Hippocampal formation (tissue), 2 donors: Measurements from ENCODE around the gene DCAKD.
A peak's percentile ranks its signal among the peaks of the same experiment; 100 is the strongest.
"Not testable (repeated sequence)": the region's sequence is repeated elsewhere in the genome, so short reads cannot be mapped to it uniquely, and the experiment has no call there.

Experiments used
- DNase-seq, 2 donors: peaks; one replicate each; lab custom pipeline; 2025; lab: John Stamatoyannopoulos, UW

The DCAKD gene

DNA sequence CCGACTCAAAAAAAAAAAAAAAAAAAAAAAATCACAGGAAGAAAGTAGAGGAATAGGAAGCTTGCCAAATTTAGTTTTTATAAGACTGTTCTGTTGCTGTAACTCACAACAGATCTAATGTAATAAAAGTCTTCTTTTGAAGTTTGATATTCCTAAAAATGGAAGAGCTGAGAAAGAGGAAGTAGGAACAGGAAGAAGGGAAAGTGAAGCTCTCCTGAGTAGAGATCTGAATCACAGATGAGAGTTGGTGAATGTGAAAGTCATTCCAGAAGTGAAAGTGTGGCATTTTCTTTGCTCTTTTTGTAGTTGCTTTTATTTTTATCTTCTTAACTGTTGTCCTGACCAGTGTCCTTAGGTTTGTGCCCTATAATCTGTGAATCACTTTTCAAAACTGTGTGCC, 11.8 kb upstream of the DCAKD start:
- DNase-seq: no peak

DNA sequence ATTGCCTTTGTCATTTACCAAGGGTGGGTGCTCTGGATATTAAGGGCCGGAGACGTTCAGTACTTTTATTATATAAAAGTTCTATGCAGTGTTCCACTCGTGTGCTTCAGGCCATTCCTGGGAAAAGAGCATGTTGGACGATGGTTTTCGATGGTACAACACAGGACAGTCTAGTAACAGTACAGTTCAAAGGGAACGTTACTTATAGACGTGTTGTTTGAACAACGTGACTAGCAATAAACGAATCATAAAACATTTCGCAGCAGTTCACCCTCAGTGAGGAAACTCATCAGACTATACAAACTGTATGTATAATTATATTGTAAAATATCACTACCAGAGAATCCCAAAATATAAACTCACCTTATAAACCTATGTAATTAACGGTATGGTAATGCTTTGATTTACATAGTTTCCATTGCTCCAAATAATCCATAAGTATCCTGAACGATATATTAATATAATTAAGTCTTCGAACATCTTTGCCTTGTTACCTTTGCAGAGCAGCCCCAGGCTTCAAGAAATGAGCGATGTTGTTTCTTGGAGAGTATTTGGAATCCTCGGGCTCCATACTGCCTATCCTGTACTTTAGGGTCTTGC, 10.3 kb upstream of the DCAKD start:
- DNase-seq: no peak

- peak; percentile 97 to 99 for DNase-seq
These were observed 9.6 kb upstream of the DCAKD start, which contains the start of gene NMT1 for GRCh38 chr17:45060797-45061605. Gene NMT1, plus strand, starts transcription at chr17:45061317. Its CDS starts 13 bp downstream, at chr17:45061330.

DNA sequence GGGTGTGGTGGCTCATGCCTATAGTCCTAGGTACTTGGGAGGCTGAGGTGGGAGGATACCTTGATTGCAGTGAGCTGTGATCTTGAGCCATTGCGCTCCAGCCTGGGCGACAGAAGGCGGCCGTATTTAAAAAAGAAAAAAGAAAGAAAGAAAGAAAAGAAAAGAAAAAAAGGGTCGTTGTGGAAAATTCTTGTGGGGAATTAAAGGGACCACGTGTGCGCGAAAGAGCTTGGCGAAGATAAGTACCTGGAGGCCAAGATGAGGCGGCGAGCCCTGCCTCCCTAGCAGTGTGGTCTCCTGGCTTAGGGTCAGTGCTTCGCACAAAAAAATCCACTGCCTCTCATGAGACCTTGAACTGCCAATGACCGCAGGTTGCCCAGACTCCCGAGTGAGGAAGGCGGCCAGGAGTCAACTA, 9.0 kb upstream of the DCAKD start:
- DNase-seq: no peak

DNA sequence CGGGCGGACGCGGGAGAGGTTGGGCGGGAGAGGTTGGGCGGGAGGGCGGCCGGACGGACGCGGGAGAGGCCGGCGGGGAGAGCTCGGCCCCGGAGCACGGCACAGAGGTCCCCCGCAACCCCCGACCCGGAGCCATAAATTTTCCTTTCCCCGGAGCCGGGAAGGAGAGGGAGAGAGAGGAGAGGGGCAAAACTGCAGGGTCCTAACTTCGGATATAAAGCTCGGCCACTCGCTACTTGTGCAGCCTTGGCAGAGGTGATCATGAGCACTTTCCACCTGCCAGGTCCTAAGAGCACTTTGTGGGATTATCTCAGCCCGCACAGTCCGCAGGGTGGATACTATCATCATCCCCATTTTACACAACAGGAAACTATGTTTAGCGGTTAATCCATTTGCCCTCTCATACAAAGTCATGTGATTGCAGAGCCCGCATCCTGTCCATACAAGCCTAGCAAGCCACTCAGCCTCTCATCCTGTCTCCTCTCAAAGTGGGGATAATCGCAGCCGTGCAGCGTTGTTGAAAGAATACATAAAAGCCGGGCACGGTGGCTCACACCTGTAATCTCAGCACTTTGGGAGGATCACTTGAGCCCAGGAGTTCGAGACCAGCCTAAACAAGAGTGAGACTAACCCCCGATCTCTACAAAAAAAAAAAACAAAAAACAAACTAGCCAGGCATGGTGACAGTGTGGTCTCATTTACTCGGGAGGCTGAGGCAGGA, 780 bp upstream of the DCAKD start:
- peak in 1 of 2 donors; percentile 7 for DNase-seq

- not testable (repeated sequence) for DNase-seq
These were observed 254 bp upstream of the DCAKD start for GRCh38 chr17:45051720-45052051.

DNA sequence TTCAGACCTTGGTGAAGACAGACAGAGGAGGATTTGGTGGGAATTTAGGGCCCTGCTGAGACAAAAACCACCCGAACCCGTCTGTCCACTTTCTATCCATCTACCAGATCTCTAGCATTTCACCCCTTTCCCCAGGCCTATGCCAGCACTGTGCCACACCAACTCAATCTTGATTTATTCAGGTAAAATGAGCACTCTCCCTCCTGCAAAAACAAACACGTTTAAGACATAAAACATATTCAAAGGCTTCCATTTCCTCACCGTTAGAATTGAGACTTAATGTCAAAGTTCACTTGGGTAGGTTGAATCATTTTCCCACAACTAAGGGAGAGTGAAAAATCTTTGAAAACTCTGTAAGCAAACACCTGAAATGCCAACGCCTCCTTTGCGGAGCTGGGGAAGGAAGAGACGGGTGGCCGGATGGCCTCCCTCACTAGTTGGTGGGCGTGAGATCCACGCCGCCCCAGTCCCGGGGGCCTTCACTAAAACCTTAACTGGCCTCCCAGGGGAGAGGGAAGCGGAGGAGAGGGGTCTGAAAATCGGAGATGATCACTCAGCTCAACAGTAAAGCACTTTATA, 862 bp downstream of the DCAKD start:
- DNase-seq: no peak

- DNase-seq: no peak
These were observed 2.5 kb downstream of the DCAKD start for GRCh38 chr17:45048795-45049563.

GRCh38 chr17:45046537-45047125, 4.8 kb downstream of the DCAKD start:
- no peak for DNase-seq

DNA sequence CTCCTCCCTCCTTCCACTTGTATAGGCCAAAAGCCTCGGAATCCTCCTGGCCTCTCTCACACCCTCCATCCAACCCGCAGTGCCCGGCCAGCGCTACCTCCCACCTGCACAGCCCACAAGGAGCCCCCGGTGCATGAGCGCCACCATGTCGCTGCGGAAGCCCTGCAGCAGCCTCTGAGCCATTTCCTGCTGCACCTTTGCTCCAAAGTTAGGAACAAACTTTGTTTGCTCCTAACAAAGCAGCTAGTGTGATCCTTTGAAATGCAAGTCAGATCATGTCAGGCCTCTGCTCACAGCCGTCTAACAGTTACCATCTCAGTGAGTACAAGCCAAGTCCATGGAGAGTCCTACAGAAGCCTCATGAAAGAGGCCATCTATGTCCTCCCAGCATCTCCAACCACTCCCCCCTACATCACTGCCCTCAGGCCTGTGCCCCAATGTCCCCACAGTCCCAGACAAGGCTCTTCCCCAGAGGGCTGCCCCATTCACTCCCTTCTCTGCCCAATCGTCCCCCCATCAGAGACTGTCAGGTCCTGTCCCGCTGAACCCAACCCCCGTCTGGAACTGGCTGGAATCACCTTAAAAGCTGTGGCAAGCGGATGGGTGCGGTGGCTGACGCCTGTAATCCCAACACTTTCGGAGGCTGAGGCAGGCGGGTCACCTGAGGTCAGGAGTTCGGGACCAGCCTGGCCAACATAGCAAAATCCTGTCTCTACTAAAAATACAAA, 7.5 kb downstream of the DCAKD start:
- no peak for DNase-seq

DNA sequence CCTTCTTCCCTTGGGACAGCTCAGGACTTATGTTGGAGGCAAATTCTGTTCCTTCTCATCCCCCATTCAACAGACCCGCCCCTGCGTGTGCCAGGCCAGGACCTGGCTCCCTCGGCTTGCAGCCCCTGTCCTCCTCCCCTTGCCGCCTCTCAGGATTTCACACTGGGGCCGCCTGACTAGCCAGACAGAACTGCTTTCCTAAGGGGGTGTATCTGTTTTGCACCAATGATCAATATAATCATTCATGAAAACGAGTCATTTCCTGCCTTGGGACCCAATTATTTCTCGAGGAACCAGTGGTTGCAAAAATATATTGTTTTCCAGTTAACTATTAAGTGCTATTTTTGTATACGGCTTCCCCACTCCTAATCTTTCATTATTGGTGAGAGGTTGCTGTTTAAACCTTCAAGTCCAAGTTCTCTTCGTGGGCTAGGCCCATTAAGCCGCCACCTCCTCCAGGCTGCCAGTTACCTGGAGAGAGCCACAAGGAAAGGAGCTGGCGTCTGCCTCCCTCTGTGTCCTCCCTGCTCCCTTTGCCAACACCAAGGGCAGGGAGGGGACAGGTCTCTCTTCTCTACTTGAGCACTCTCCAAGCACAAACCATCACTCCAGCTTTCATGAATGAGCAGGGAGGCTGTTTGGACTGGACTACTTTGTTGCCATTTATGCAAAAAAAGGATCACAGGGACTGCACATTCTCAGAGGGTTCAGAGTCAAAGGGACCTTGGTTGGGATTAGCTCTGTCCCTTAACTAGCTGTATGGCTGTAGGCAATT, 8.9 kb downstream of the DCAKD start:
- DNase-seq: no peak

GRCh38 chr17:45040459-45040858, 11.0 kb downstream of the DCAKD start:
- DNase-seq: no peak

- DNase-seq: no peak
These were observed 12.5 kb downstream of the DCAKD start for GRCh38 chr17:45038728-45039634.

DNA sequence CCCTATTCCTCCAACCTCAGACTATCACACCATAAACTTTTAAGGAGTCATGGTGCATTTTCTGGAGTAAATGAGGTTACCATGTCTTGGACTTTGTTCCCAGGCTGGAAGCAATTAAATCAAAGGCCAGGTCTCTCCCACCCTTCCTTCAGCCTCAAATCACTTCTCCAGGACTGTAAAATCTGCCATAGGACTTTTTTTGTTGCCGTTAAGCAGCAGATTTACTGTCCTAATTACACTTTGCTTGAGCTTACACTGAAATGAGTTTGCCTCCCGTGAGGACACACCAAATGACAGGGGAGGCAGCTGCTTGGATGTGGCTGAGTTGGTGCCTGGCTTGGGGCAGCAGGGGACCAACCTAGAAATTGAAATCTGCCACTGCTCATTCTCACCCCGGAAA, 14.7 kb downstream of the DCAKD start:
- no peak for DNase-seq

DNA sequence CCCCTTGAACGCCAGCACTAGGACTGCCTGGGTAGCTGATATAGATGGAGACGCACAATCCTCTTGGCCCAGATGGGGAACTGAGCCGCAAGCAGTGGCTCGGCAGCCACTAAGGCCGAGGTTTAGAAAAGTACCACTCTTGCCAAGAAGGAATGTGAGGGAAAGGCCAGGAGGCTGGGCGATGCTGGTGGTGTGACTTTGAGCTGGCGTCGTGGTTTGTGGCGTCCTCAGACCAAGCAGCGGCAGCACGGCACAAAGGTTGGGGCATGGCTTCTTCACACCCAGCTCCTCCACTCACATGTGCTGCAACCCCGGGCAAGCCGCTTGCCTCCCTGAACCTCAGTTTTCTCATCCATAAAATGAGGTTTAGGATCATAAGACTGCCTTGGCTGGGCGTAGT, 15.6 kb downstream of the DCAKD start:
- no peak for DNase-seq

- no peak for DNase-seq
These were observed 16.8 kb downstream of the DCAKD start for GRCh38 chr17:45034599-45034998.

GRCh38 chr17:45032174-45032541, 19.3 kb downstream of the DCAKD start:
- DNase-seq: no peak

DNA sequence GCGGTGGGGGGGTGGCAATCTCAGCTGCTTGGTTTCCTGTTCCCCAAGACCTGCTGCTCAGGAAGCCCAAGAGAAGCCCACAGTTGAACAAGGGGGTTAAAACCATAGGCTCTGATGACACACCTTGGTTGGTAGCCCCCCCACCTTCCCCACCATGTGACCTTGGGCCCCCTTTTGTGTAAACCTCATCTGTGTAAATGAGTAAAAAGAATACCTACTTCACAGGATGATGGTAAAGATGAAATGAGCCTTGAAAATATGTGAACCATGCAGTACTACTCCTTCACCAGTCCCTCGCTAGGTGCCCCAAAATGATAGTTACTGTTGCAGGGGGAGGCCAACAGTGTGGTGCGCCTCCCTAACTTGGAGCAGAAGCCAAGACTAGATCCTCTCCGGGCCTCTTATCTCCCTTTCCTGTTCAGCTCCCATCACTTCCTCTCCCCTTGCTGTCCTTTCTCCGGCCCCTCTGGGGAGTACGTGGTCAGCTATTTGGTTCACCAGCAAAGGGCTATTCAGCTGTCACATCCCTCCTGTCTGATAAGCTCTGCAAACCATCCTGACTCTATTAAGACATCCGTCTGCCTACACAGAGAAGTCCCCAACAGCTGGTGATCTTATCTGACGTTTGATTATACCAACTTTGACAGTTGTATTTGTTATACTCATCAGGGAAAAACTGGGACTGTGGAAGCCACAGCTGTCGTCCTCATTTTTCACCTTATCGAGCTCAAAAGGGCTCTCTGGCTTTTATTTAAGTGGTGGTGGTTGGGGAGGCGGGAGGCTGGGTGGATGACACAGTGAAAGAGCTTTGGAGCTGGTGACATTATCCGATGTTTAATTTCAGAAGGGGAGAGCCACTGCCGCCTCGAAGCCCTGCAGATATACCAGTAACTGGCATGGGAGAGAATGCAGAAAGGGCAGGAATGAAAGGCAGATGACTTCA, 19.9 kb downstream of the DCAKD start:
- no peak for DNase-seq
